Fibroblast of mammary gland (primary cell): ENCODE measurements around the gene CACNG7.

ENCODE experiments used
- DNase-seq: peaks from one replicate; pipeline ENCODE4 v3.0.0-alpha.2; 2010; ENCODE audit warnings: low read depth
- H3K4me3 ChIP-seq: 2 replicates; pipeline ENCODE4 v1.5.1; 2011; ENCODE audit warnings: low read depth, mild to moderate bottlenecking, low read length, moderate library complexity; ENCODE audit not compliant: control insufficient read depth
- TF ChIP-seq, protein P1 (sequence below): conservative IDR thresholded peaks from 2 replicates; pipeline ENCODE4 v1.5.1; 2011; ENCODE audit warnings: low read depth, low read length, inconsistent platforms; ENCODE audit not compliant: control insufficient read depth, insufficient read depth

The CACNG7 gene

DNA sequence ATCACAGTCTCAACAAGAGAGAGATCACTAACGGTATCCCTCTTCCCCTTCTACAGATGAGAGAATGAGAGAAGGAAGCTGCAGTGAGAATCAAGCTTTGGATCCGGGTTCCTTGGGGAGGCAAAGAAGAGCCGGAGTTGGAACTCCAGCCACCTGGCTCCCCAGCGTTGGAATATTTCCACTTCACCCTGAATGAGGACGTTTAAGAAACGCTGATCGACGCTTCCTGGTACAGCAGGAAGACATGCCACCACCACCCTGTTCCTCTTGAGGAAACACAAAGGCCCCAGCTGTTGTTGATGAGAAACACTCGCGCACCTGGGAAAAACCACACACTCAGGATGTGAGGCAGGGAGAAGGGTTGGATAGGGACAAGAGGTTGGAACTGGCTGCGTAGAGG lies 42.4 kb downstream of the CACNG7 start:
- no peak overlapping the region for H3K4me3 ChIP-seq
- TF ChIP-seq, protein P1, sequence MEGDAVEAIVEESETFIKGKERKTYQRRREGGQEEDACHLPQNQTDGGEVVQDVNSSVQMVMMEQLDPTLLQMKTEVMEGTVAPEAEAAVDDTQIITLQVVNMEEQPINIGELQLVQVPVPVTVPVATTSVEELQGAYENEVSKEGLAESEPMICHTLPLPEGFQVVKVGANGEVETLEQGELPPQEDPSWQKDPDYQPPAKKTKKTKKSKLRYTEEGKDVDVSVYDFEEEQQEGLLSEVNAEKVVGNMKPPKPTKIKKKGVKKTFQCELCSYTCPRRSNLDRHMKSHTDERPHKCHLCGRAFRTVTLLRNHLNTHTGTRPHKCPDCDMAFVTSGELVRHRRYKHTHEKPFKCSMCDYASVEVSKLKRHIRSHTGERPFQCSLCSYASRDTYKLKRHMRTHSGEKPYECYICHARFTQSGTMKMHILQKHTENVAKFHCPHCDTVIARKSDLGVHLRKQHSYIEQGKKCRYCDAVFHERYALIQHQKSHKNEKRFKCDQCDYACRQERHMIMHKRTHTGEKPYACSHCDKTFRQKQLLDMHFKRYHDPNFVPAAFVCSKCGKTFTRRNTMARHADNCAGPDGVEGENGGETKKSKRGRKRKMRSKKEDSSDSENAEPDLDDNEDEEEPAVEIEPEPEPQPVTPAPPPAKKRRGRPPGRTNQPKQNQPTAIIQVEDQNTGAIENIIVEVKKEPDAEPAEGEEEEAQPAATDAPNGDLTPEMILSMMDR: no peak
- no peak for DNase-seq

DNA sequence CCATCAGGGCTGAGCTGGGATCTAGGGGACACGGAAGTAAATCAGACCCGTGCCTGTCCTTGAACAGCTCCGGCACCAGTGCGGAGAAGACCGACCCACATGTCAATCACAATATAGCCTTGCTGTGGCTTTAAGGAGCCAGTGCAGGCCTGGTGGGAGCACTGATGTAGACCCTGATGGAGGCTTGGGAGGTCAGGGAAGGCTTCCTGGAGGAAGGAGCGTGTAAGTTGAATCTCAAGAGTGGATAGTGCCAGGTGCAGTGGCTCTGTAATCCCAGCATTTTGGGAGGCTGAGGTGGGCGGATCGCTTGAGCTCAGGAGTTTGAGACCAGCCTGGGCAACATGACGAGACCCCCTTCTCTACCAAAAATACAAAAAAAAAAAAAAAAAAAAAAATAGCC lies 42.9 kb downstream of the CACNG7 start:
- H3K4me3 ChIP-seq: no peak overlapping the region
- TF ChIP-seq, protein P1: no peak
- DNase-seq: no peak

DNA sequence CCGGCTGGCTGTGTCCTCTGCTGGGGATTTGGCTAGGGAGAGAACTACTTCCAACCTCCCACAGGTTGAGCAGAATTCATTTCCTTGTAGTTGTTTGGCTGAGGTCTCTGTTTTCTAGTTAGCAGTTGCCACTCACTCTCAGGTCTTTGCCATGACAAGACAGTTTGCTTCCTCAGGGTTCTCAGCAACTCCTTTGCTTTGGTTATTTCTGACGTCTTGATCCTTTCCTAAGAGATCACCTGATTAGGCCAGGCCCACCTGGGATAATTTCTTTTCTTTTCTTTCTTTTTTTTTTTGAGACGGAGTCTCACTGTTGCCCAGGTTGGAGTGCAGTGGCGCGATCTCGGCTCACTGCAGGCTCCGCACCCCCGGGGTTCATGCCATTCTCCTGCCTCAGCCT lies 44.3 kb downstream of the CACNG7 start:
- no peak for DNase-seq
- TF ChIP-seq, protein P1: no peak
- H3K4me3 ChIP-seq: no peak overlapping the region

DNA sequence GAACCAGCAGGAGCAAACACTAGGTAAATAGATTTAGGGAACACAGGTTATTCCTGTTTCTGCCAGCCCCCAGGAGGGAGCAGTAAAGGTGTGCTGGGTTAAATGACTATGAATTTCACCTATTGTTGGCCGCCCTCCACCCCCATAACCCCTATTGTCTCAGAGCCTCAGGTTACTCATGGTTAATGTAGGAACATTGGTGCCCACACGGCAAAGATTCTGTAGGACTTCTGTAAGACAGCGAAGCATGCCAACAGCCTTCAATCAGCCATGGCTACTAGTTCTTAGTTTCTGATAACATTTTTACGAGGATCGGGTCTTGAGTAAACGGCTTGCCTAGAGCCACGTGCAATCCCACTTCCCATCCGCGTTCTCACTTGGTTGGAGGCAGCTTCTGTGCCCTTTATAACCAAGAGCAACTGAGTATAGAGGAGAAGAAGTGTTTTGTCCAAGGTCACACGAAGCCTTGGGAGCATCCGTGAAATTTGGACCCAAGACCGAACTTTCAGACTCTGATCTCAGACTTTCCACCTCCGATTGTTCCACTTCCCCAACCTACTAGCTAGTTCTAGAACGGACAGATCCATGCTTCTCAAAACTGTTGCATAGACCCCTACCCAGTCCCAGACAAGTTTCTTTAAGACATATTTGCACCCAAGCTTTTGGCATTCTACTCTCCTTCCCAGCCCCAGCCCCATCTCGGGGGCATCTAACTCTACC lies 48.5 kb downstream of the CACNG7 start:
- no peak overlapping the region for H3K4me3 ChIP-seq
- DNase-seq: no peak
- TF ChIP-seq, protein P1: no peak

DNA sequence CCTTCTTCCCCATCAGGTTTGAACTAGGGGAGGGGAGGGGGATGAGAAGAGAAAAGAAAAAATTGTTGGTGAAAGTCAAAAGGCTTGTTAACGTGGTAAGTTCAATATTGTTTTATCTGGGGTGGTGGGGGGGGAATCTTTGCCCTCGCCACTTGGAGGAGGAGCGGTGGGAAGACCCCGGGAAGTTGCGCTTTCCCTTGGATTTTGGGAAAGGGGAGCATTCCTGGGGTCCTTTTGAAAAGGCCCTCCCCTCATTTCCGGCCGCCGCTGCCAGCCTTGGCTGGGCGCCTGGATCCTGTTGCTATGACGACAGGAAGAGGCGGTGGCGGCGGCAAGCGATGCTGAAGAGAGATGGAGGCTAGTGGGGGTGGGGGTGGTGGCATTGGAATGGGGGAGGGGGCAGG lies 49.1 kb downstream of the CACNG7 start:
- TF ChIP-seq, protein P1: no peak
- DNase-seq: no peak

DNA sequence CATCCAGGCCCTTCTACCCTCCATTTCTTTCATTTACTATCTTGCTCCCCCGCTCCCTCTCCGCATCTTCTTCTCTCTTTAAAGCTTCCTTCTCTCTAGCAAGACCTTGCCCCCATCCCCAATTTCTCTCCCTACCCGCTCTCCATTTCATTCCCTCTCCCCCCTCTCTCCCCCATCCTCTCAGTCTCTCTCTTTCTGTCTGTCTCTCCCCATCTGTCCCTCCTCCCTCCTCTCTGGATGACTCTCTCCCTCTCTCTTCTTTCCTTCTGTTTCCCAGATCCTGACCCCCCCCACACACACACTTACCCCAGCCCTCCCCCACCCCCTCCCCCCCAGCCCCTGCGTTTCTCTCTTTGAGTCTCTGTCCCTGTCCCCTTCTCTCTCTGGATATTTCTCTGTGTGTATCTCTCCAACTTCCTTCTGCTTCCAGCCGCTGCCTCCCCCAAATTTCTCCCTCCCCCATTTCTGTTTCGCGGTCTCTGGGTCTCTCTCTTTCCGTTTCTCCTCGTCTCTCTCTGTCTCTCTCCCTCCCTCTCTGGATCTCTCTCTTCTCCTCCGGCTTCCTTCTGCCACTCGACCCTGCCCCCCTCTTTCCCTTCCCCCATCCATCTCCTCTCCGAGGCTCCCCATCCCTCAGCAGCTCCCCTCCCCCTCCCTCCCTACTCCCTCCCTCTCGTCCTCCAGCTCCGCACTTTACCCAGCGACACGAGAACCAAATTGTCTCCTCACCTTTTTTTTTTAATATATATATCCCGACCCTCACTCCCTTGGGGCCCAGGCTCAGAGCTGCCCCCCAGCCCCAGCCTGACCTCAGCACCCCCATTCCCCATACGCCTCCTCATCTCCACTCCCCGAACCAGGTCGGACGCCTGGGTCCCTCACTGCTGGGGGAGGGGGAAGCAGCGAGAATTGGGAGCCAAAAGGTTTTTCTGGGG lies 50.0 kb downstream of the CACNG7 start:
- TF ChIP-seq, protein P1: no peak
- DNase-seq: no peak
- no peak overlapping the region for H3K4me3 ChIP-seq

More for the DNA sequence above, 49.1 kb downstream of the CACNG7 start:
- H3K4me3 ChIP-seq: no peak overlapping the region
